Smooth muscle cell of the coronary artery (primary cell): ENCODE data around the gene MRPS7. TPM values are rescaled to one million over a fixed set of nuclear protein-coding genes. Genes with fewer than 3 reads are reported as not detected.

Experiments
- total RNA-seq: library from RNA; depleted of rRNA; stranded (reverse); fragments of >200 nt; gene quantifications from 2 replicates; pipeline ENCODE4 v1.2.3, GENCODE V29; 2014; ENCODE audit warnings: low replicate concordance

The MRPS7 gene
- total RNA-seq, result 34.2 and 58.6 TPM in 2 replicates

DNA sequence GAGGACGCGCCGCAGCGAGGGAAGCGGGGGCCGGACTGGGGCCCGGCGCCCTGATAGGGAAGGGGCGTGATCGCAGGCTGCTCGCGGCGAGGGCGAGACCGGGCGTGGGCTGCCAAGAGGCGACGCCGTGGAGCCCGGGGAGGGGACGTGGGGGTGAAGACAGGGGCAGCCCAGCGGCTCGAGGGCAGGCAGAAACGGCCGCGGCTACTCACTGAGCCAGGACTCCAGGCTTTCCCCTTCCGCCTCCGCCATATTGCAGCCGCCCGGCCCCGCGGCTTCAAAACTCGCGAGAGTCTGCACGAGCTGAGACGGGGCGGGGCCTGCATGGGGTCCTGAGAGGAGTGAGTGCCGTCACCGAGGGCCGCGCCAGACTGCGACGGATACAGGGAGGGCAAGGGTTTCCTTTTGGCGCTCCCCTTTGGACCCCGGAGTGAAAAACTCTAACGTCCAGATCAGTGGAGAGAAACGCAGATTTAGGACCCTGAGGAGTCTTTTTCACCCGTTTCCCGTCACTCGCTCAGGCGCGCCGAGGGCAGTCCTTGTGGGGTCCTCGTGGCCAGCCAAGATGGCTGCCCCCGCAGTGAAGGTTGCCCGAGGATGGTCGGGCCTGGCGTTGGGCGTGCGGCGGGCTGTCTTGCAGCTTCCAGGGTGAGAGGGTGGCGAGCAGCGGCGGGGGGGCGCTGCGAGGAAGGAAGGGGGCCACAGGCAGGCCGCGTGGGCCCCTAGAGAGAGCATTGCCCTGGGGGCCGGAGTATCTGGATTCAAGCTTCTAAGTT, at the start of gene MRPS7, which contains the start of gene GGA3:
MRPS7 (plus strand) TSS at position 544 of the 776 bp plus-strand sequence; CDS start at position 566, 22 bp downstream.
GGA3 (minus strand) TSS at position 271 of the 776 bp plus-strand sequence; CDS start at position 252, 19 bp downstream.

DNA sequence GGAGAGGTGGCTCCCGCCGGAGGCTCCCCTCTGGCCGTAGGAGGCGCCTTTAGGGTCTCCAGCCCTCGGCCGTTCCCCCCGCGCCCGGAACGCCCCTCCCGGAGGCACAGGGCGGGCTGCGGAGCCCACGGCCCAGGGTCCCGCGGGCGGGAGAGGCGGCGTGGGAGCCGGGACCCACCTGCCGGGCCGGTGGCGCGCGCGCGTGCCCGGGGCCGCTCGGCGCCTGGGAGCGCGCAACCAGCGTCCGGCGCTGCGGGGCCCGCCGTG, 9.2 kb downstream of the MRPS7 start, which contains the start of gene MIF4GD:
MIF4GD (minus strand) TSS at position 266 of the 267 bp plus-strand sequence. CDS start 1,036 bp downstream, outside the sequence.

DNA sequence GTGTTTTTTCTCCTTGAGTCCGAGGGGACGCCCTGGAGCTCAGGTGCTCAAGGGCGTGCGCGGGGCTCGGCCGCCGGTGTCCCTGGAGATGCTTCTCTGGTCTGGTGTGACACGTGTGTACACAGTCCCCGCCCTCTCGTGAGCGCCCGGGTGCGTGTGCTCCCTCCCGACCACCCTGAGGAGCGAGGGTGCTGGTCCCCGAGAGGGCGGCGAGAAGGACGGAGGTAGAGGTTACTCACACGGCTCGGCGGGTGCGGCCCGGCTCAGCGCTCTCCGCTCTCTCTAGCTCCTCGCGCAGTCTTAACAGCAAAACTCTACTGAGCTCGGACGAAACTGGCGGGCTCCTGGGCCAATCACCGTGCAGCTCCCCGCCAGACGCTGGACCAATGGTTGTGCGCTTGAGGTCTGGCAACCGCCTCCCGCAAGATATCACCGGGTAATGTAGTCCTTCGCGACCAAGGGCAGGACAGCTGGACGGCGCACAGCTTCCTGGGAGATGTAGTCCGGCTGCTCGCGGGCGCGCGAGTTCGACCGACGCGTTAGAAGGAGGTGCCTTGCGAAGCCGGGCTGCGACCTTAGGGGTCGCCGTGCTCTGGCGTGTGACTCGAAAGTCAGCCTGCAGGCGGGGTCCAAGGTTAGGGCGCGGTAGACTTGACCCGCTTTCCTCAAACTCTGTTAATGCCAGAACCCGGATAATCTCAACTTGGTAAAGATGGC, 27.6 kb downstream of the MRPS7 start, which contains the start of gene SLC25A19:
SLC25A19 (minus strand) TSS at position 319 of the 717 bp plus-strand sequence. CDS start 2,669 bp downstream, outside the sequence.

Other genes starting within 250 kb of the MRPS7 start
- gene MRPL58, start 249.2 kb upstream of the MRPS7 start, total RNA-seq, result 17.1 and 27.8 TPM in 2 replicates
- gene ATP5PD, start 214.9 kb upstream of the MRPS7 start, total RNA-seq, result 236 and 296 TPM in 2 replicates
- 10.4 and 26.4 TPM in 2 replicates for gene KCTD2, start 214.7 kb upstream of the MRPS7 start, total RNA-seq
- gene SLC16A5, start 173.9 kb upstream of the MRPS7 start, total RNA-seq, result 0.60 and 2.8 TPM in 2 replicates
- gene ARMC7, start 151.9 kb upstream of the MRPS7 start, total RNA-seq, result 2.0 and 2.1 TPM in 2 replicates
- 20.4 and 54.6 TPM in 2 replicates for gene NT5C, start 130.1 kb upstream of the MRPS7 start, total RNA-seq
- 16.0 and 107 TPM in 2 replicates for gene JPT1, start 107.4 kb upstream of the MRPS7 start, total RNA-seq
- gene SUMO2, start 78.9 kb upstream of the MRPS7 start, total RNA-seq, result 148 and 219 TPM in 2 replicates
- 24.6 and 28.5 TPM in 2 replicates for gene NUP85, start 56.2 kb upstream of the MRPS7 start, total RNA-seq
- gene GGA3, start 273 bp upstream of the MRPS7 start, total RNA-seq, result 10.5 and 18.5 TPM in 2 replicates
- gene MIF4GD, start 9.4 kb downstream of the MRPS7 start, total RNA-seq, result 7.1 and 10.4 TPM in 2 replicates
- 4.9 and 5.4 TPM in 2 replicates for gene SLC25A19, start 27.6 kb downstream of the MRPS7 start, total RNA-seq
- gene GRB2, start 143.8 kb downstream of the MRPS7 start, total RNA-seq, result 30.5 and 66.1 TPM in 2 replicates
- 16.3 and 22.5 TPM in 2 replicates for gene TMEM94, start 194.8 kb downstream of the MRPS7 start, total RNA-seq